ENCODE data around the gene PPFIBP1. TPM values are rescaled to one million over a fixed set of nuclear protein-coding genes. Genes with fewer than 3 reads are reported as not detected.
"Not testable (repeated sequence)": the region's sequence is repeated elsewhere in the genome, so short reads cannot be mapped to it uniquely, and the experiment has no call there.

PPFIBP1 gene
- total RNA-seq, 4 donors from 2014 or later = 47.2 to 77.3 (median 52.7) TPM

GRCh38 chr12:27583981-27584380 lies 60.0 kb downstream of the PPFIBP1 start:
- no peak overlapping the region for H3K4me3 ChIP-seq (ENCODE audit: low read depth, poor library complexity, severe bottlenecking)
- DNase-seq (ENCODE audit: low spot score in 2 of 2) = no peak
- intact Hi-C loops (cut with DNase I; ENCODE audit: low total_unique reads) = no loop called here
- 80 to 89% methylated on average over 6 of the region's 6 CpGs for WGBS, 2 donors
- TF ChIP-seq CTCF (IDR thresholded peaks at IDR 0.05) (no peak), POLR2A (IDR thresholded peaks at IDR 0.05) (no peak)

- 78 to 89% methylated on average over 3 of the region's 3 CpGs for WGBS, 2 donors
- no peak for DNase-seq (ENCODE audit: low spot score in 2 of 2)
- no peak overlapping the region for H3K4me3 ChIP-seq (ENCODE audit: low read depth, poor library complexity, severe bottlenecking)
- TF ChIP-seq POLR2A (IDR thresholded peaks at IDR 0.05) = no peak
- TF ChIP-seq CTCF (IDR thresholded peaks at IDR 0.05) = no peak
- intact Hi-C loops (cut with DNase I; ENCODE audit: low total_unique reads) = no loop called here
Measured at GRCh38 chr12:27585739-27586265, 61.8 kb downstream of the PPFIBP1 start.

DNA sequence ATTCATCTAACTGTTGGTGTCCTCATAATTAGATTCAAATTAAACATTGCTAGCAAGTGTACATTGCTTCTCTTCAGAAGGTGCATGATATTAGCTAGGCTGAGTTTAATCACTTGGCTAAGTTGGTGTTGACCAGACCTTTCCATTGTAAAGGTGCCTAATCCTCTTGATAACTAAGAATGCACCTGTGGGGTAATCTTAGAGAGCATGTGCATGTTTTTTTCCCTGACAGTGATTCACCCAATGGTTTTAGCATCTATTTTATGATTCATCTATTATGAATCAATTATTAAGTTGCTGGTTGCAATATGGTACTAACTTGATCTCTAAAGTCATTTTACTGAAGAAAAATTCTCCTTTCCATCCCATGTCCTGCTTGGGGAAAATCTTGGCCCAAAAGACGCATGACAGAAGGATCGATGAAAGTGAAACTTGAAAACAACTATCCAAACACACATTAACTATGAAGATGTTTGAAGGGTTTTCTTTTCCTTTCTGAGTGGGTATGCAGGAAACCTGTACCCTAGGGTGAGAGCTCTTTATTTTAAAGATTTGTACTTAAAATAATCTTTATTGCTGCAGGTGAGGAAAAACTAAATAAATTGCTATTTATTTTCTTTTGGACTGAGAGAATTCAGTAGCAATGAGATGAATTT lies 64.2 kb downstream of the PPFIBP1 start:
- intact Hi-C loops (cut with DNase I; ENCODE audit: low total_unique reads); H3K4me3 ChIP-seq (ENCODE audit: low read depth, poor library complexity, severe bottlenecking); DNase-seq (ENCODE audit: low spot score in 2 of 2): not testable (repeated sequence)
- 18 to 24% methylated on average over 2 of the region's 2 CpGs for WGBS, 2 donors

- intact Hi-C loops (cut with DNase I; ENCODE audit: low total_unique reads) = no loop called here
- no peak for DNase-seq (ENCODE audit: low spot score in 2 of 2)
- TF ChIP-seq POLR2A (IDR thresholded peaks at IDR 0.05) (no peak), CTCF (IDR thresholded peaks at IDR 0.05) (no peak)
- WGBS, 2 donors = 63 to 67% methylated on average over 4 of the region's 4 CpGs
- H3K4me3 ChIP-seq (ENCODE audit: low read depth, poor library complexity, severe bottlenecking) = no peak overlapping the region
Measured at GRCh38 chr12:27588776-27589175, 64.8 kb downstream of the PPFIBP1 start.

GRCh38 chr12:27589419-27589818 lies 65.4 kb downstream of the PPFIBP1 start:
- DNase-seq (ENCODE audit: low spot score in 2 of 2) = no peak
- intact Hi-C loops (cut with DNase I; ENCODE audit: low total_unique reads) = no loop called here
- H3K4me3 ChIP-seq (ENCODE audit: low read depth, poor library complexity, severe bottlenecking) = no peak overlapping the region
- TF ChIP-seq CTCF (IDR thresholded peaks at IDR 0.05) = no peak
- WGBS, 2 donors = 62 to 68% methylated on average over 4 of the region's 4 CpGs

- DNase-seq (ENCODE audit: low spot score in 2 of 2); H3K4me3 ChIP-seq (ENCODE audit: low read depth, poor library complexity, severe bottlenecking): not testable (repeated sequence)
- 44 to 65% methylated on average over 3 of the region's 3 CpGs for WGBS, 2 donors
- intact Hi-C loops (cut with DNase I; ENCODE audit: low total_unique reads) = loop anchor here (5.0 kb wide), 1 partner anchor 684 kb away; no protein-coding TSS in a partner anchor
Measured at GRCh38 chr12:27591698-27592097, 67.7 kb downstream of the PPFIBP1 start.

- 27 to 43% methylated on average over 5 of the region's 5 CpGs for WGBS, 2 donors
- intact Hi-C loops (cut with DNase I; ENCODE audit: low total_unique reads) = loop anchor here (5.0 kb wide), 1 partner anchor 685 kb away; no protein-coding TSS in a partner anchor
- TF ChIP-seq POLR2A (IDR thresholded peaks at IDR 0.05) = no peak
- TF ChIP-seq CTCF (IDR thresholded peaks at IDR 0.05) = no peak
- DNase-seq (ENCODE audit: low spot score in 2 of 2) = peak in 1 of 2 donors; percentile 64
- H3K4me3 ChIP-seq (ENCODE audit: low read depth, poor library complexity, severe bottlenecking) = no peak overlapping the region
Measured at GRCh38 chr12:27592548-27592947, 68.5 kb downstream of the PPFIBP1 start.

Data from lower leg skin (tissue), 4 donors.